Ureter (tissue), 1 donor: ENCODE measurements around the gene UTP20. TPM values are rescaled to one million over a fixed set of nuclear protein-coding genes. Genes with fewer than 3 reads are reported as not detected.

Source experiments
- DNase-seq: peaks from one replicate; pipeline ENCODE4 v3.0.0-alpha.2; 2020; ENCODE audit warnings: low spot score
- total RNA-seq: library from RNA; stranded (reverse); gene quantifications from one replicate; pipeline ENCODE4 v1.2.4, GENCODE V29; 2023
- donor health status: DM: yes; HTN: yes; CAD: no.

UTP20 gene
- total RNA-seq, 1 donor from 2014 or later: 27.7 TPM

DNA sequence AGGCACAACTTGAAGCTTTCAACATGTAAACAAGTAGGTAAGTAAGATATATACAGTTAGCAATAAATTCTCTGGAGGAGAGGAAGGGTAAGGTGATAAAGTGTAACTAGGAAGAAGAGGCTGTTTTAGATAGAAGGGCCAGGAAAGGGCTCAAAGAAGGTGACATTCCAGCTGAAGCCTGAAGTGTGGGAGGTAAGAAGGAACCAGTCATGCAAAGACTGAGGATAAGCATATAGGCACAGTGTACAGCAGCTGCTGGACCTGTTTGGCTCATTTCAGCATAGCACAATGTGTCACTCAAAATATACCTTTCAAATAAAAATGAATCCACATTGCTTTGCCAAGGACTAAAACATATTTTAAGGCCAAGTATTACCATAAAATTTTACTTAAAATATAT lies 156.2 kb downstream of the UTP20 start:
- no peak for DNase-seq

Other genes starting within 250 kb of the UTP20 start
- not detected for gene SLC5A8, start 69.9 kb upstream of the UTP20 start, total RNA-seq
- 140 TPM for gene ARL1, start 127.7 kb downstream of the UTP20 start, total RNA-seq
- not detected for gene SPIC, start 195.2 kb downstream of the UTP20 start, total RNA-seq